Fibroblast of peridontal ligament (primary cell): ENCODE measurements around the gene TENM3.

Source experiments
- DNase-seq: peaks from one replicate; pipeline ENCODE4 v3.0.0-alpha.2; 2010; ENCODE audit errors: extremely low read depth

TENM3 gene

DNA sequence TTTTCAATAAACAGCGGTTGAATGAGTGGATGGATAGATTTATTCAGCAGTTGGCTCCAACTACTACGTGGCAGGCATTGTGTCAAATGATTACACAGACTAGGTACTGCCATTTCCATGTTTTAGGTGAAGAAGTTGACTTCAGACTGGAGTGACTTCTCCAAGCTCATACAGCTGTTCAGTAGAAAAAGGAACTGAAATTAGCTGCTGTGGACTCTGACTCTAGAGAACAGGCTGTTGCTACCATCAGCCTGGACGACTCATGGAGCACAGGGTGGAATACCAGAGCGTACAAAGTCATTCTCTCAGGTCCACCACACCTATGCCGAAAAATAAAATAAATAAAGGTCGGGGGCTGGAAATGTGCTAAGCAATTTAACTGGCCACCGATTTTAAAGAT lies 45.3 kb downstream of the TENM3 start:
- no peak for DNase-seq

DNA sequence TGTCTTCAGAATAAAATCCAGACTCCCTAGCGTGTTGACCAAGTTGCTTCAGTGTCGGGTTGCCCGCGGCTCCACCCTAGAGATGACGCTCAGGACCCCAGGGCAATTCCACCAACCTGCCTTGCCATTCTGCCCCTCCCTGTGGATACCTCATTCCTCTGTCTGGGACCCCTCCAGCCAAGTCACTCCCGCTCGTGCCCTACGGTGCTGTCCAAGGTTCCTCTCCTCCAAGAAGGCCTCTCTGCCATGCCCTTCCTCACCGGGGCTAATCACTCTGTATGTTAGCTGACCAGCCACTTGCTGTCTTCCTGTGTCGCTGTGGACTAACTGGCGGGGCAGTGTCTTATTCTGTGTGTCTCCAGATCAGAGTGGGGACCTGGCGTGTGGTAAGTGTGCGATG lies 46.6 kb downstream of the TENM3 start:
- no peak for DNase-seq

DNA sequence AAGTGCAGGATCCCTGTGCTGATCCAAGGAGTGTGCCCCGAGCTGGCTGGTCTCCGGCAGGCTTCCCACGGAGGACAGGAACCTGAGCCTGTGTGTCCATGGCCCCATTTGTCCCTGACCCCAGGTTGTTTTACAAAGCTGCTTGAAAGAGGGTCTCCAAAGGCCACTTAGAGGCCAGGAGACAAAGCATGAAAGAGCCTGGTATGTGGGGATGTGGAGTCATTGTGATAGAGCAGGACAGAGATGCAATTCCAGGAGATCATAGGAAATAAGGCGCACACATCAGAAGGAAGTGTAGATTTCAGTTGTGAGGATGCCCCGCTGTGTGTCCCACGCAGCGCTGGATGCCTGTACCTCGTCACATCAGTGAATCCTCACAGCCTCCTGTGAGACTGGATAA lies 48.0 kb downstream of the TENM3 start:
- DNase-seq, result no peak

DNA sequence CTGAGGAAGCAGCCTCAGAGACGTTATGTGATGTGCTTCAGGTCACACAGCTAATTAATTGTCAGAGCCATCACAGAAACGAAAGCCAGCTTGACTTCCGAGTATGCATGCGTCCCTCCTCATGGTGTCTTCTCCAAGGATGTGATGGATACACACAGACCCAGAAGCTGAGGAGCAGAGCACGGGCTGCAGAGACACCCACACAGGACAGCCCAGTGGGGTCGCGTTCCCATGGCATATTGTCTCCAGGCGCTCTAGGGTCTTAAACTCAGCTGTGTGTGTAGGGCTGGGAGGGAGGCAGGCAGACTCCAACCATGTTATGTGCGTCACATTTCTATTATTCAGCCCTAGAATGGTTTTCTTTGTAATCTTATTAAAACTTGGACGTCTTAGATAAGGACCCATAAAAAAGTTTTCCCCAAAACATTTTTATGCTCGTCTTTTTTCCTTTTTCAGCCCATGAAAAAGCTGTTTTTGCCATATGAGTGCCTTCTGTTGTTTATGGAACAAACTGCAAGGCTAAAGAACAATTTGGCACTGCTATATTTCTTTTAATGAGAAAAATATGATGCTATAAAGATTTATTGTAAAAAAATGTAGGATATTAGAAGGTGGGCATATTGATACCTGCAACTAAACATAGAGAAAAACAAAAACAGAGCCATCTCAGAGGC lies 48.5 kb downstream of the TENM3 start:
- no peak for DNase-seq

DNA sequence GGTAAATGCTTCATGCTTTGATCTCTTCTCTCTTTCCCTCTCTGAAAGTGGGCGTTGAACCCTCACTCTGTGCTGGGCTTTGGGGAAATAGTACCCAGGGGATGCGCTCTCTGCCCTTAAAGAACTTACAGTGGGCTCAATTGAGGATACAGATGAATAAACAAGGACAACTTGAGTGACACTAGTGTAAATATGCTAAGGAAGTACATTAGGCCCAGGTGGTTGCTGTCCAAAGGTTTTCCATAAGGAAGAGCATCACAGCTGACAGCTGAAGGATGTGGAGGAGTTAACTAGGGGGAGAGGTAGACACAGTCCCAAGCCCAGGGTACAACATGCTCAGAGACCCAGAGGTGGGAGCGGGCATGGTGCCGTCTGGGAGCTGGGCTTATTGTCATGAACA lies 49.4 kb downstream of the TENM3 start:
- no peak for DNase-seq

DNA sequence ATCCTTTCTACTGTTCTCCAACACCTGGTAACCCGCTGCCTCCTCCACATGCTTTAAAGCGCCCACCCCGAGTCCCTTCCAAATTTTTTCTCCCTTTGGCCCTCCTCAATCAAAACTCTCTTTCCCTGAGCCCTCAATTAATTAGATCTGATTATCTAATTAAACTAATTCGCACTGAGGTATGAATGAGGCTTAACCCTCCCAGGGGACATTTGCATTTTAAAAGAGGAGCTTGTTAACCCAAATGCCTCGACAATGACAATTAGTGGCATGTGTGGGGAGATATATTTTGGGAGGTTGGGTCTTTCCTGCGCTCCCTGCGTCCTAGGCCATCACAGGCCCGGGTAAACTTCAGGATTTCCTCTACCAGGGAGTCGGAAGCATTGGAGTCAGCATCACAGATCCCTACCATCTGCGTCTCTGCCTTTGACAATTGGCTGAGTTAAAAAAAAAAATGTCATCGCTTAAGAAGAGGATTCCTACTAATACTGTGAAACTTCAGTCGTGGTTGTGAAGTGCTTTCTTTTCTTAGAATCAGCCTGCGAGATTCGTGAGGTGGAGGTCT lies 50.6 kb downstream of the TENM3 start:
- no peak for DNase-seq

DNA sequence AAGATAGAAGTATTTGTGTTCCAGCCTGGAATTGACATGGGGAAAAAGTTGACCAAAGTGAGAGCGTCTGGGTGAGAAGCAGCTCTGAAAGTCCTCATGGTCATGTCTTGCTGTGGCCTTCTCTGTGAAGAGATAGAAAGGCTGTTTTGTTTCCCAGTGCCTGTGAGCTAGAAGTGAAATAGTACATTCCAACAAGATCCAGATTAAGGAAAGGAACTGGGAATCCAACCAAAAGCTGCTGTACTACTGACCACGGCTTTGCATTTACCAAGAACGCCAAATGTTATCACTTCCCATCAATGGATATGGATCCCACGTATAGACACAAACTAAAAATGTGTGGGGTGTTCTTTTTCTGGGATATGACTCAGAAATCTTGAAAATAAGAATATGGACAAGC lies 51.2 kb downstream of the TENM3 start:
- peak; percentile 12 for DNase-seq

DNA sequence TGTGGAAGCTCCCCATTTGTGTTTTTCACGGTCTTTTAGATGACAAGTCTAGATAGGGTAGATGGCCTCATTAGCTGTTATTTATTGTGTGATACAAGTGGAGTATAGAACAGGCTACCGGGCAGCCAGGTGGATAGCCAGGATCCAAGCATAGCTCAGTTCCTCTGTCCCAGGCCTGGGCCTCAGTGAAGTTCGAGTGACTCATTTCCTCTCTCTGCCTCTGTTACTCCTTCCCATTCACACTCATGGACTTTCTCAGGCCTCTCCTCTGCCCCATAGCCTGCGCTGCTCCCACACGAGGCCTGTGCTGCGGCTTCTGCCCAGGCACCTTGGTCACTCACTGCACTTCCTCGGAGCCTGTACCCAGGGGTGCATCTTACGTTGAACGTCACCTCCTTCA lies 54.5 kb downstream of the TENM3 start:
- DNase-seq, result no peak

DNA sequence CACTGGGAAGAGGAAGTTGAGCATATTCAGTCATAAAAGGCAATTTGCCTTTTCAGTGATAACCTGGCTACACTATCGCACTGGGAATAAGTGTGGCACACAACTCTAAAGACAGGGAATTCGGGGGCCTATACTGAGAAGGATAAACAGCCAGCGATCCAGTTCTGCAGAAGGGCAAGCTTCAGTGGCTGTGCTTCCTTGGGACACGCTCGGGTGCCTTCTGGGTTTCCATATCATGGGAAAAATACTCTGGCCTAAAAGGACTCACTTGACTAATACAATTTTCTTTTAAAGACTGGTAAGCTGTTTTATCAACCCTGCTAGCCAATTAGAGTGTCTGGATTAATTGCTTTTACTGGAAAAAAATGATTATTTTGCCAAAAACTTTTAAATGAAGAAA lies 58.5 kb downstream of the TENM3 start:
- no peak for DNase-seq

DNA sequence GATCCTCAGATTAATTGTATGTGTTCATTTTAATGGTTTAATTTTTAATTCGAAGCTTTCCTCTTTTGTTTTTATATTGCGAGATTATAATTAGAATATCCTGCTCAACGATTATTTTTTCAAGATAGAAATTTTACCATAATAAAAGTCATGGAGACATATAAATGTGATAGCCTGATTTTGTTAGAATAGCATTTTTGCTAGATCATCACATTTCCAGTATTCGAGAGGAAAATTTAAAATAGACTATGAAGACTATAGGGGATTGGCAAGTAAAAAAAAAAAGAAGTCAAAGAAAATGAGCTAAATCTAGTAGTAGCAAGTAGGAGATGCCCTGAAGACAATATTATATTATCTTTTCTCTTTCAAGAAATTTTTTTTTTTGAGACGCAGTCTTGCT lies 60.6 kb downstream of the TENM3 start:
- DNase-seq, result no peak

DNA sequence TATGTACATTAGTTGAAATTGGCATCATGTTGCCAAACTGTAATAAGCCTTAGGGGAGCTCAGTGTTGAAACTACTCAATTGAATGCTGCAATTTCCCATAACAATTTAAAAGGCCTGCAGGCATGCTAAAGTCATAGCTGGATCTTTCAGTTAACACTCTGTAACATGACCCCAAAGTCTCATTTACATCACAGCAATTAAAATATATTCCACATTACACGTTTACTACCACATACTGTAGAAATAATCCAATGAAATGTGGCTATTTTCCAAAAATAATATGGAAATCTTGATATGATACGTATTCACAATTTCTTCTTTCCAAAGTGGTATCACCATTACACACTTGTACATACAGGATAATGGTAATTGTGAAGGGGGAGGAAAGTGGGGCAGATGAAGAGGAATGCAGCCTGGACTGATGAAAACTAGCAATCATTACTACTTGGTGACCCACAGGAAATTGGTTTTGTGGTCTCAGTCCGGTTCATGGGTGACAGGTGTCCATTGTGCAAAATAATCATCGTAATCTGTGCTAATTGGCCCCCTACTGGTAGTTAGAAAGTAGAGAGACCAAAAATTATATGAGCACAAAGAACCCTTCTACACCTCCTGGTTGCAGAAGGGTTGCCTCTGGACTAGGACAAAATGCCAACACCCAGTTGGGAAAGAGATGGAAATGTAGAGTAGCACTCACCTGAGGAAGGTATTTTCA lies 63.7 kb downstream of the TENM3 start:
- peak; percentile 67 for DNase-seq

DNA sequence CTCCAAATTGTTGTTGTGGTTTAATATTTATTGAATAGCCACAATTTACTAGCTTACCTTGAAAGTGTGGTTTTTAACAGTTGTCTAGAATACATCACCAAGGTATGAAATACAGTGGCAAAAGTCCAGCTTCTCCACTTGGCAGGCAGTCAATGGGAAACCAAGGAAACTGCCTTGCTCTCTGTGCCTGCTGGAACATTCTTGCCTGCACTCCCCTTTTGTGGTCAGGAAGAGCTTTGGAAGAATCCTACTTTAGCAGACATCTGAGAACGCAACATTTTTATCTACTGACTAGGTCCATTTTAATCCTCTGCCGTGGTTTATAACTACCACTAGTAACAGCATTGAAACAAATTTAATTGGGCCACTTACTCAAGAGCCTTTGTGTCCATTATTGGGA lies 64.5 kb downstream of the TENM3 start:
- DNase-seq, result peak; percentile 90

DNA sequence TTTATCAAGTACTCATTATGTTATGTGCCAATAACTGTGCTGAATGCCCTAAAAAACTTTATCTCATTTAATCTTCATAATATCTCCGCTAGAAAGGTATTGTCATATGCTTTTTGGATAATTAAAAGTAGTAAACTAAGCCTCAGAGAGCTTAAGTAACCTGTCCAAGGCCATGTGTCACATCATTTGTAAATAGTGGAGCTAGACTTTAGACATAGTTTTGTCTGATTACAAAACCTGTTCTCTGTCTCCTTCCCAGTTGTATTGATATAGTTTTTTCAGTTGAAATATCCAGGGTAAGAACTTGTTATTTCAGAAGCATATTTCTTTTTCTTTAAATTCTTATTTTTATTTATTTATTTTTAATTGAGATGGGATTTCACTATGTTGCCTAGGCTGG lies 66.7 kb downstream of the TENM3 start:
- no peak for DNase-seq

DNA sequence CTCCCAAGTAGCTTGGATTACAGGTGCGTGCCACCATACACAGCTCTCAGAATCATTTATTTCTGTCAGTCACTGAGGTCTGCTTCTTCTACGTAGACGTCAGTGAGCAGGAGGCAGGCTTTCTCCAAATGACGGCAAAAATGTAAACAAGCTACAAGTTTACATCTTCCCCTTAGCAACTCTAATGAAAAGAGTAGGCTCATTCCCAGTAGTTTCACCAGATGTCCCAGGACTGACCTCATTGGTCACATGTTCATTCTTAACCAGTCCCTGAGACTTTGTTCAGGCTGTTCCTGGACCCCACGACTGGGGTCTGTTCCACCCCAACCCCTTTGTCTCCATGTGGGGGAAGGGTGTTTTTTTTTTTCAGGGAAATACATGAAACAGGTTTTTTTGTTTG lies 67.1 kb downstream of the TENM3 start:
- DNase-seq, result peak; percentile 29

DNA sequence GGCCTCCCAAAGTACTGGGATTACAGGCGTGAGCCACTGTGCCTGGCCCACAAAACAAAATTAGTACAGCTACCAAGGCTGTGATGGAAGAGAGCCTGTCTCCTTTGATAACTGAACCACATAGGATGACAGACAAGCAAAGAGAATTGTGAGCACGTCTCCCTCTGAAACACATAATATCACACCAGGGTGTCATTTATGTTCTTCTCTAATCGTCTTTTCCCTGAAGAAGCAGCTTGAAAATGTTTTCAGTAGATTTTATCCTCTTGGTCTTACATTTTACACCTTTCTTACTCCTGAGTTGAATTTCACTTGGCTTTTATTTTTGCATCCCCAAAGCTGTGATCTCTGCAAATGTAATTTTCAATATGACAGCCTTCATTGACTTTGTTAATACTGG lies 67.8 kb downstream of the TENM3 start:
- no peak for DNase-seq

DNA sequence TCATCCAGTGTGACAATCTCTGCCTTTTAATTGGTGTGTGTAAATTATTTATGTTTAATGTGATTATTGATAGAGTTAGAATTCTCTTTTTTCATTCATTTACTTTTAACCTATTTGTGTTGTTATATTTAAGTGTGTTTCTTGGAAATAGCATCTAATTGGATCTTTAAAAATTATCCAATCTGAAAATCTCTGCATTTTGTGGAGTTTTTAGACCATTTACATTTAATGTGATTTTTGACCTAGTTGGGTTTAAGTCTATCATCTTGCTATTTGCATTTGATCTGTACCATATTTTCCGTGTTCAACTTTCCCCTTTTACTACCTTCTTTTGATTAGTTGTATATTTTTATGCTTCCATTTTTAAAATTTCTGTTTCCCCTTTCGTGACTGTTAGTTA lies 71.3 kb downstream of the TENM3 start:
- no peak for DNase-seq

DNA sequence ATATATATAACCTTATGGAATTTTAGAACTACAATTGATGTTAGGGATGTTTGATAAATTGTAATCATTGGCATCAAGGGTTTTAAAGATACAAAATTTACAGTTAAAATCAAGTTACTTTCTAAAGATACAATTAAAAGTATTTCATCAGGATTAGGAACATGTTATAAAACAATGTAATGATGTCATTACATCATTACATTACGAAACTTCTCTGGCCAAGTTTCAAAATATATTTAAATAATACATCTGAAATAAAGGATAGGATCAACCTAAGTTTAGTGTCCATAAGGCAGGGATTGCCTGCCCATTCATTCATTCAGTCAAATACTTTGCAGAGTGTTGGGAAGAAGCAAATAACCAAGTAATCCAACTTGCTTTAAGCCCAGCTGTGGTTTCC lies 75.1 kb downstream of the TENM3 start:
- peak; percentile 43 for DNase-seq

DNA sequence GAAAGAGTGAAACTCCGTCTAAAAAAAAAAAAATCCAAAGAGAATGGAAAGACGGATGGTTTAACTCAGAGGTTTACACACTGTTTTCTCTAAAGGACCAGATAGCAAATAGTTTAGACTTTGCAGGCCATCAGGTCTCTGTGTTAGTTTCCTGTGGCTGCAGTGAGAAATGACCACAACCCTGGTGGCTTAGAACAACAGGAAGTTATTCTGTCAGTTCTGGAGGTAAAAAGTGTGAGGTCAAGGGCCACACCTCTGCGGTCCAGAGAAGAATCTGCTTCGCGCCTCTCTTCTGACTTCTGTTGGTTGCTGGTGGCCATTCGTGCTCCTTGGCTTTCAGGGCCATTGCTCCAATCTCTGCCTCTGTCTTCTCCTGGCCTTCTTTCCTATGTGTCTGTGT lies 76.9 kb downstream of the TENM3 start:
- DNase-seq, result no peak

DNA sequence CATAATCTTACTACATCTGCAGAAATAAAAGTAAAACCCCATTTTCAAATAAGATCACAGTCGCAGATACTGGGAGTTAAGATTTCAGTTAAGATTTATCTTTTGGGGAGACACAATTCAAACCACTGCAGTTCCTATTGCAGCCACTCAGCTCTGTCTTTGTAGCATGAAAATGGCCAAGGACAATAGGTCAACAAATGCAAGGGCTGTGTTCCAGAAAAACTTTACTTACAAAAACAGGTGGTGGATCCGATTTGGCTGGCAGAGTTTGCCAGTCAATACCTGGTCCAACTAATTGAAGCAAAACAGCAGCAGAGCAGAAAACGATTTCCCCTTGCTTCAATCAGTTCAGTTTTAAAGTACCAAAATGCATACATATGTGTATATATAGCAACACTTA lies 77.4 kb downstream of the TENM3 start:
- no peak for DNase-seq

DNA sequence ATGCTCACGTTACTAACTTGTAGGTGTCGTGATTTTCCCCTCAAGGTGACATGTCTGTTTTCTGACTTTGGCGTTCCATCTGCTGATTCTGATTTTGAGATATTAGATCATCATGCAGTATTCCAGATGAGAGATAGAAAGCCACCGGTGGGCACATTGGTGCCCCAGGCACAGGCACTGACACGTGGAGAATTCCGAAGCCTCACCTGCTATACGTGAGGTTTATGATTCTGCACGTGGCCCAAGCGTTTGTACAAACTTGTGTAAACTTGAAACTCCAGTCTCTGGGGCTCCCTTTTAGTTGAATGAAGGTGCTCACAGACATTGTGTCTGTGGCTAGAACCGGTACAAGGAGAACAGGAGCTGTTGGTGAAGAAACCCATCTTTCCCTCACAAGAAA lies 81.1 kb downstream of the TENM3 start:
- no peak for DNase-seq

DNA sequence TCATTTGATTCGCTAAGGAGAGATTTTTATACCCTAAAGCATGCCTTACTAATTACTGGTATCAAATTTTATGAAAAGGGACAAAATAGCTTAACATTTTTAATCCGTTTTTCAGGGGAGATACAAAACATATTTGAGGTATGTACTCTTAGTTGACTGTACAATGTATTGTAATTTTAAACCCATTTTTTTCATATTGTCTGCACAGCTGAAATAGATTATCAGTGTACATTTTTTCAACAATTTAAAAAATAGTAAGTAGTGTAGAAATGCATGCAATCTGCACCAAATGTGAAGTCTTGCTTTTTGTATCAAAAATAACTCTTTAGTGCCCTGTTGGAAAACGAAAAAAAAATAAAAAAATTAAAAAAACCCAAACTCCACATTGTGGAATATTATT lies 82.2 kb downstream of the TENM3 start:
- peak; percentile 23 for DNase-seq

DNA sequence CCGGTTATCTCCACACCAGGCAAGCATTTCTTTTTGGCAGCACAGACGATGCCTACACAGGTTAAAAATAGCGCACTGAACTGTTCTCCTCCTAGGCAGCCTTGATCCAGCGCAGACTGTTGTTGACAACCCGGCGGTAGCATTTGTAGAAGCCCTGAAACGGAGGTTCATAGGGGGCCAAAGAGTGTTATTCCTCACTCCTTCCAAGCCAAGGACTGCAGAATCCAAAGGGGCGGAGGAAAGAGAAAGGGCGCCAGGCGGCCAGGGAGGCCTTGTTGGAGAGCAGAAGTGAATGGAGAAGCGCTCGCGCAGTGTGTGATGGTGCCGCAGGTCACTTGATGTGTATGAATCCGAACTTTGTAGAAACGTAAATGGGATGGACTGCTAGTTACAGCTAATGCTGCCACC lies 82.7 kb downstream of the TENM3 start:
- DNase-seq, result no peak

DNA sequence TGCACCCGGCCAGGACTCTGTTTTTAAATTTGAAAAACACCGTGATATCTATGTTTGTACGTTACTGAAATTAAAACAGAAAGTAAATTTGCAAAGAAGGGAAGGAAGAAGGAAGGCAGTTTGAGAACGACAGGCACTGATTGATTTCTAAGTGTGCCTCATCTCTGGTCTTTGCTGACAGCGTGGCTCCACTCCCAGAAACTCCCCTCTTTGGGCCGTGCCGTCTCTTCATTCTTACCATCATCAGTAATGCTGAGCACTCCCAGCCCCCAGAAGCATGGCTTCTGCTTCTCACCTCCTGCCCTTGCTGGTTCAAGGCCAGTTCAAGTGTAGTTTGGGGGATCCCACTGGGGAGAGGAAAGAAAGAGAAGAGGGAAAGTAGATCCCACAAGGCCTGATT lies 85.3 kb downstream of the TENM3 start:
- DNase-seq, result no peak

DNA sequence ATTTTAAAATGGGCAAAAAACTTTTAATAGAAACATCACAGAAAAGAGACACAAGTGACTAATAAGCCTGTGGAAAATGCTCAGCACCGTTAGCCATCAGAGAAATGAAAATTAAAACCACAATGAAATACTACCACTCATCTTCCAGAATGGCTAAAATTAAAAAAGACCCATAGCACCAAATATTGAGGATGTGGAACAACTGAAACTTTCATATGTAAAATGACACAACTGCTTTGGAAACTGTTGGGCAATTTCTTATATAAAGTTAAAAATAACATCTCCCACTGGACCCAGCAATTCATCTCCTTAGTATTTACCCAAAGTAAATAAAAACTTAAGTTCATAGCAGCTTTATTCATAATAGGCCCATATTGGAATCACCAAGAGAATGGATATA lies 94.2 kb downstream of the TENM3 start:
- DNase-seq, result peak; percentile 76
